CD4-positive, alpha-beta T cell treated with Interleukin-4 for 4 hours (primary cell): Measurements from ENCODE around the gene TTLL10.

Experiments used
- DNase-seq: peaks from one replicate; pipeline ENCODE4 v3.0.0-alpha.2; 2020

Gene TTLL10

GRCh38 chr1:1210726-1211540 lies 37.3 kb downstream of the TTLL10 start:
- no peak for DNase-seq

GRCh38 chr1:1211541-1212441 lies 38.1 kb downstream of the TTLL10 start:
- DNase-seq: no peak

- peak; percentile 33 for DNase-seq
Observed at GRCh38 chr1:1212780-1213344, 39.2 kb downstream of the TTLL10 start.

- DNase-seq: peak; percentile 29
Observed at GRCh38 chr1:1213345-1214265, 39.9 kb downstream of the TTLL10 start, which contains the start of gene TNFRSF4. TSS of gene TNFRSF4 (minus strand) at chr1:1214153. CDS start at chr1:1214127, 26 bp downstream.

- peak; percentile 39 for DNase-seq
Observed at GRCh38 chr1:1215080-1215676, 41.5 kb downstream of the TTLL10 start.

- no peak for DNase-seq
Observed at GRCh38 chr1:1215881-1216605, 42.4 kb downstream of the TTLL10 start.

GRCh38 chr1:1216770-1217620 lies 43.3 kb downstream of the TTLL10 start:
- peak; percentile 70 for DNase-seq

GRCh38 chr1:1217621-1218523 lies 44.2 kb downstream of the TTLL10 start:
- peak; percentile 73 for DNase-seq

- DNase-seq: no peak
Observed at GRCh38 chr1:1218524-1219200, 45.0 kb downstream of the TTLL10 start.

- peak; percentile 49 for DNase-seq
Observed at GRCh38 chr1:1219341-1219740, 45.7 kb downstream of the TTLL10 start.

GRCh38 chr1:1220197-1220596 lies 46.5 kb downstream of the TTLL10 start:
- DNase-seq: no peak

GRCh38 chr1:1221887-1222574 lies 48.4 kb downstream of the TTLL10 start:
- no peak for DNase-seq

GRCh38 chr1:1222575-1223225 lies 49.0 kb downstream of the TTLL10 start:
- DNase-seq: no peak

- DNase-seq: no peak
Observed at GRCh38 chr1:1223321-1223720, 49.6 kb downstream of the TTLL10 start.

GRCh38 chr1:1223891-1224290 lies 50.2 kb downstream of the TTLL10 start:
- DNase-seq: no peak

- DNase-seq: no peak
Observed at GRCh38 chr1:1225238-1225845, 51.7 kb downstream of the TTLL10 start.

- DNase-seq: no peak
Observed at GRCh38 chr1:1225913-1226312, 52.2 kb downstream of the TTLL10 start.
